ENCODE data around the gene TUBGCP3.

The TUBGCP3 gene

DNA sequence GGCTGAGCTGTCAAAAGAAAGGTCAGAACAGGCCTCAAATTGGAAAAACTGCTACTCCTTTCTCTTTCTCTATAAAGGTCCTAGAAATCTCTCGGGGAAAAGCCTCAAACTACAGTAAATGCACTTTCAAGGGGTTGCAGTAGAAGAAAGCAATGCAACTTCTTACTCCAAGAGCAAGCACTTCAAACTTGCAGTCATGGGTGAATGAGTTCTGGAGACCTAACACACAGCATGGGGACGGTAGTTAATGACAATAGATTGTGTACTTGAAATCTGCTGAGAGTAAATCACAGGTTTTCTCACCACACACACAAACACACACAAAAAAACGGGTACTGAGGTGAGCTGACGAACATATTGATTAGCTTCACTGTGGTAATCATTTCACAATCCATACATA, 11.8 kb downstream of the TUBGCP3 start:
- TF ChIP-seq, protein P1, sequence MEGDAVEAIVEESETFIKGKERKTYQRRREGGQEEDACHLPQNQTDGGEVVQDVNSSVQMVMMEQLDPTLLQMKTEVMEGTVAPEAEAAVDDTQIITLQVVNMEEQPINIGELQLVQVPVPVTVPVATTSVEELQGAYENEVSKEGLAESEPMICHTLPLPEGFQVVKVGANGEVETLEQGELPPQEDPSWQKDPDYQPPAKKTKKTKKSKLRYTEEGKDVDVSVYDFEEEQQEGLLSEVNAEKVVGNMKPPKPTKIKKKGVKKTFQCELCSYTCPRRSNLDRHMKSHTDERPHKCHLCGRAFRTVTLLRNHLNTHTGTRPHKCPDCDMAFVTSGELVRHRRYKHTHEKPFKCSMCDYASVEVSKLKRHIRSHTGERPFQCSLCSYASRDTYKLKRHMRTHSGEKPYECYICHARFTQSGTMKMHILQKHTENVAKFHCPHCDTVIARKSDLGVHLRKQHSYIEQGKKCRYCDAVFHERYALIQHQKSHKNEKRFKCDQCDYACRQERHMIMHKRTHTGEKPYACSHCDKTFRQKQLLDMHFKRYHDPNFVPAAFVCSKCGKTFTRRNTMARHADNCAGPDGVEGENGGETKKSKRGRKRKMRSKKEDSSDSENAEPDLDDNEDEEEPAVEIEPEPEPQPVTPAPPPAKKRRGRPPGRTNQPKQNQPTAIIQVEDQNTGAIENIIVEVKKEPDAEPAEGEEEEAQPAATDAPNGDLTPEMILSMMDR (IDR thresholded peaks at IDR 0.05; ENCODE audit: borderline replicate concordance, insufficient read depth, low read depth, low read length), result no peak
- H3K4me3 ChIP-seq (ENCODE audit: low read depth, low read length), result no peak overlapping the region

DNA sequence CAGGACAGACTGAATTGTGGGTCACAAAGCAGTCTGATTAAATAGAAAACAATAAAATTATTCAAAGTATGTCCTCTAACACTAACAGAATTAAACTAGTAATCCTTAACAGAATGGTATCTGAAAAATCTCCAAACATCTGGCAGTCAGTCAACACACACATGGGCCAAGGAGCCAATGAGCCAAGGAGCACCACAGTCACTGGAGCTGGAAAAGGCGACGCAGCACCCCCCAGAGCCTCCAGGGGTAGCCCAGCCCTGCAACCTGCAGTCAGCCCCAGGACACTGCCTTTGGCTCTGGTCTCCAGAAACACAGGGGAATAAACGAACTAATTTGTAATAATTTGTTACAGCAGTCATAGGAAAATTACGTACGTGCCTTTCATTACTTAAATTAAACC, 12.3 kb downstream of the TUBGCP3 start:
- no peak overlapping the region for H3K4me3 ChIP-seq (ENCODE audit: low read depth, low read length)
- TF ChIP-seq, protein P1 (IDR thresholded peaks at IDR 0.05; ENCODE audit: borderline replicate concordance, insufficient read depth, low read depth, low read length), result 0 out of 2 replicates have a peak, but pooled peaks have one; percentile 6

DNA sequence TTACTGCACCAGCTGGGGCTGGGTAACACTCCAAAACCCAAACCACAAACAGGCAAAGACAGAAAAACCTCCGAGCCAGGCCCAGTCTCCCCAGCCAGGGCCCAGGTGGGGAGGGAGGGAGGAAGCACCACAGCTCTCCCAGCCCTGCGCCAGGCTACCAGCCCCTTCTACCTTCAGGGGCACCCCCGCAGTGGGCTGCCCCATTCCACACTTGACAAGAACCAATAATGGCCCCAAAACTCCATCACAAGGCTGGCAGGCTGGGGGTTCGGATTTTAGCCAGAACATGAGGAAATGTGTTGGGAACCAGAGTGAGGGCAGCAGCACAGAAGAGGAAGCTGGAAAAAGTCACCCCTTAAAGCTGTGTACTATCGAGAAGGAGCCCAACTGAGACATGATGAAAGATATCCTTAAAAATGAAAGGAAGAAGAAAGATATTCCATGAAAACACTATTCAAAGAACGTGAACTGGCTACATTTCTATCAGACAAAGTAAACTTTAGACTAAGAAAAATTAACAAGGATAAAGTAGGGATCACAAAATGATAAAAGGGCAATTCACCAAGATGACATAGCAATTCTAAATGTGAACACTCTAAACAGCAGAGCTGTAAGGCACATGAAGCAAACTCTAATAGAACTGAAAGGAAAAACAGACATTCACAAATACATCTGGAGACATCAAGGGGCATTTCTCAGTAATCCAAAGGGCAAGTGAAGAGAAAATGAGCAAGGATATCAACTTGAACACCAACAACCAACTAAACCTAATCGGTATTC, 12.9 kb downstream of the TUBGCP3 start:
- no peak overlapping the region for H3K4me3 ChIP-seq (ENCODE audit: low read depth, low read length)
- TF ChIP-seq, protein P1 (IDR thresholded peaks at IDR 0.05; ENCODE audit: borderline replicate concordance, insufficient read depth, low read depth, low read length), result no peak

DNA sequence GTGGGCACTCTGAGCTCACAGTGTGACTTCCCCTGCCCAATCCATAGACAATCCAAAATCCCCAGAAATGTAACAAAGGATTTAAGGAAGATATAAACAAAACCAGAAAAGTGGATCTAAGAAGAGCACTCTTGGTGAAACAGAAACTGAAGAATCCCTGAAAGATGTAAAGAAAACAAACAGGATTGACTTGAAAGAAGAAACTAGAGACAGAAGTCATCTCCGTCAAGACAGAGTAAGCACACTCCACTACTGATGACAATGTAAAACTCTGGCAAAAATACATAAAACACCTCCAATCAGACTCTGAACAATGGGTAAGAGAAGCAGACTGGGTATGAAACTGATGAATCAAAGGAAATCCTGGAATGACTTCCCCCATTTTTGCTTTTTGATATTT, 13.5 kb downstream of the TUBGCP3 start:
- H3K4me3 ChIP-seq (ENCODE audit: low read depth, low read length), result no peak overlapping the region
- TF ChIP-seq, protein P1 (IDR thresholded peaks at IDR 0.05; ENCODE audit: borderline replicate concordance, insufficient read depth, low read depth, low read length), result no peak

DNA sequence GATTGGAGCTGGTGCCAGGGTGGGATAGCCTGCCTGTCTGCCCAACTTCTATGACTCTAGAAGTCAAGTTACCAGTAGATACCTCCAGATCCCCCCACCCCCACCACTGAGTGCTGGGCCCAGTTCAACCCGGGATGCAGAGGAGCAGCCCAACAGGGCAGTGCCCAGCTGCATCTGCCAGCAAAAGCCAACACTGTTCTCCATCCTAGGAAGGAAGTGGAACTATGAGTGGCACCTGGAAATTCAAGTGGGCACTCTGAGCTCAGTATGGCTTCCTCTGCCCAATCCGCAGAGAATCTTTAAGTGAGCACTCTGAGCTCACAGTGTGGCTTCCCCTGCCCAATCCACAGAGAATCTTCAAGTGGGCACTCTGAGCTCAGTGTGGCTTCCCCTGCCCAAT, 14.2 kb downstream of the TUBGCP3 start:
- H3K4me3 ChIP-seq (ENCODE audit: low read depth, low read length), result no peak overlapping the region
- TF ChIP-seq, protein P1 (IDR thresholded peaks at IDR 0.05; ENCODE audit: borderline replicate concordance, insufficient read depth, low read depth, low read length), result no peak

DNA sequence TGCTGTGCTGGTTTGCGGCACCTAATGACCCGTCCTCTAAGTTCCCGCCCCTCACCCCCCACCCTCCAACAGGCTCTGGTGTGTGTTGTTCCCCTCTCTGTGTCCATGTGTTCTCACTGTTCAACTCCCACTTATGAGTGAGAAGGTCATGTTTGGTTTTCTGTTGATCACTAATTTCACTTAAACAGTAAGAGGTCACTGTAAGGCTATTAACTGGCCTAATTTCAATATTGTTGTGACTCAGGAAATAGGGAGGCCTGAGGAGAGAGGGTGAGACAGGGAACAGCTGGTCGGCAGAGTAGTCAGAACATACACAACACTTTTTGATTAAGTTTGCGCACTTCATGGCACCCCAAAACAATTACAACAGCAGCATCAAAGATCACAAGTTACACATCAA, 15.6 kb downstream of the TUBGCP3 start:
- TF ChIP-seq, protein P1 (IDR thresholded peaks at IDR 0.05; ENCODE audit: borderline replicate concordance, insufficient read depth, low read depth, low read length), result no peak
- no peak overlapping the region for H3K4me3 ChIP-seq (ENCODE audit: low read depth, low read length)

DNA sequence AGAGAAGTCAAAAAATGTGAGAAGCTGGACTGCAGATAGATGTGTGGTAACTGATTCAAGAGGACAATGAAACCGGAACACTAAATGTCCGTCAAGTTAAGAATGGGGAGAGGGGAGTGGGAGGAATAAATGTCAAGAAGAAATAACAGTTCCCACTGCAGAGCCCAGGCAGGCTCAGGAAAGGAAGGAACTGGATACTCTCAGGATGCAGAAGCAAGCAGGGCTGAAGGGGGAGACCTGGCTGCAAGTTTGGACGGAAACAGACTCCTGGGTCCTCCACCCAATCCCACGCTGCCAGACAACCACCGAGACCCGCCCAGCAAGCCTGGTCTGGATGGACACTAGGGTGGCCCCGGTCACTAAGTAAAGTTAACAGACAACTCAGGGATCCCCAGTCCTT, 18.1 kb downstream of the TUBGCP3 start:
- TF ChIP-seq, protein P1 (IDR thresholded peaks at IDR 0.05; ENCODE audit: borderline replicate concordance, insufficient read depth, low read depth, low read length), result no peak
- H3K4me3 ChIP-seq (ENCODE audit: low read depth, low read length), result no peak overlapping the region

Data from GM12875 (cell line).